Measurements from ENCODE around the gene KIAA1958. TPM values are rescaled to one million over a fixed set of nuclear protein-coding genes. Genes with fewer than 3 reads are reported as not detected.

The KIAA1958 gene
- total and polyA plus RNA-seq, 2 donors from 2014 or later = 2.6 to 15.3 TPM

DNA sequence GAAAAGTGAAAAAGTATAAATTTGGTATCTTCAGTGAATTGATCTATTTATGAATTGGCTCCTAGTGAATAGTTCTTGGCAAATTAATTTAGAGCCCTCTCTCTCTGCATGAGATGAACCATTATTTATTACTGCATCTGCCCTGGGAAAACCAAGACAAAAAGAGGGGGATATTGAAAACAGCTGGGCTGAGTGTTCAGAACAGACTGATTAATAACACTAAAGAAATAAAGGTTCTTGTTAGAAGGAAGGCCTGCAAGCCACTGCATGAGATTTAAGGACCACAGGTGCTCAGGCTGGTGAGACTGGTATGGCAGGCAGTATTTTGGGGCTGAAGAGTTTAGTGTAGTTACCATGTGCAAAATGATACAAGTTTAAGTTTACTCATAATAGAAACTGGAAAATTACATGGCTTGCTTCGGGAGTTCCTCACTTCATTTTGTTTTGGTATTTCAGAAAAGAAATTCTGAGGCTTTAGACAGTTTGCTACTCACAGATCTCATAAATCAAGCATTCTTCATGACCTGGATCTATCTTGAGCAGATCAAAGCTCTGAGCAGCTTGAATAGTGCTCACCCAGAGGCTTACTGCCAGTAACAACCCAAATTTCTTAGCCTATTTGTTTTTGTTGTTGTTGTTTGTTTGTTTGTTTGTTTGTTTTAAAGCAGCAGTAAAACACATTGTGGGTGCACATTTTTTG lies 56.1 kb downstream of the KIAA1958 start:
- Histone ChIP-seq H3K27ac (ENCODE audit: low read depth in 2 of 2, low read length in 2 of 2) (no peak overlapping the region), H3K9ac (ENCODE audit: low read length in 3 of 3) (no peak overlapping the region), H3K4me1 (ENCODE audit: control insufficient read depth in 2 of 3, insufficient read depth in 2 of 3, low read depth in 1 of 3, low read length in 3 of 3) (peaks cover 0 to 13% (median 0%) of the 10 kb centered on the region in 3 donors), H3K36me3 (ENCODE audit: control insufficient read depth in 2 of 3, insufficient read depth in 3 of 3, low read length in 3 of 3) (no peaks in the 10 kb centered on the region), H3K27me3 (ENCODE audit: control insufficient read depth, insufficient read depth, low read length) (no peaks in the 10 kb centered on the region), H3K4me3 (ENCODE audit: low read length in 3 of 3) (no peak overlapping the region), H3K9me3 (ENCODE audit: control insufficient read depth in 2 of 3, insufficient read depth in 1 of 3, low read length in 3 of 3) (no peaks in the 10 kb centered on the region)
- intact Hi-C loops (cut with DNase I) = no loop called here
- DNase-seq (no peak), FAIRE-seq (no peak)
- TF ChIP-seq, protein P1, sequence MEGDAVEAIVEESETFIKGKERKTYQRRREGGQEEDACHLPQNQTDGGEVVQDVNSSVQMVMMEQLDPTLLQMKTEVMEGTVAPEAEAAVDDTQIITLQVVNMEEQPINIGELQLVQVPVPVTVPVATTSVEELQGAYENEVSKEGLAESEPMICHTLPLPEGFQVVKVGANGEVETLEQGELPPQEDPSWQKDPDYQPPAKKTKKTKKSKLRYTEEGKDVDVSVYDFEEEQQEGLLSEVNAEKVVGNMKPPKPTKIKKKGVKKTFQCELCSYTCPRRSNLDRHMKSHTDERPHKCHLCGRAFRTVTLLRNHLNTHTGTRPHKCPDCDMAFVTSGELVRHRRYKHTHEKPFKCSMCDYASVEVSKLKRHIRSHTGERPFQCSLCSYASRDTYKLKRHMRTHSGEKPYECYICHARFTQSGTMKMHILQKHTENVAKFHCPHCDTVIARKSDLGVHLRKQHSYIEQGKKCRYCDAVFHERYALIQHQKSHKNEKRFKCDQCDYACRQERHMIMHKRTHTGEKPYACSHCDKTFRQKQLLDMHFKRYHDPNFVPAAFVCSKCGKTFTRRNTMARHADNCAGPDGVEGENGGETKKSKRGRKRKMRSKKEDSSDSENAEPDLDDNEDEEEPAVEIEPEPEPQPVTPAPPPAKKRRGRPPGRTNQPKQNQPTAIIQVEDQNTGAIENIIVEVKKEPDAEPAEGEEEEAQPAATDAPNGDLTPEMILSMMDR (IDR thresholded peaks at IDR 0.05; ENCODE audit: borderline replicate concordance, extremely low read depth, insufficient read depth) = no peak

DNA sequence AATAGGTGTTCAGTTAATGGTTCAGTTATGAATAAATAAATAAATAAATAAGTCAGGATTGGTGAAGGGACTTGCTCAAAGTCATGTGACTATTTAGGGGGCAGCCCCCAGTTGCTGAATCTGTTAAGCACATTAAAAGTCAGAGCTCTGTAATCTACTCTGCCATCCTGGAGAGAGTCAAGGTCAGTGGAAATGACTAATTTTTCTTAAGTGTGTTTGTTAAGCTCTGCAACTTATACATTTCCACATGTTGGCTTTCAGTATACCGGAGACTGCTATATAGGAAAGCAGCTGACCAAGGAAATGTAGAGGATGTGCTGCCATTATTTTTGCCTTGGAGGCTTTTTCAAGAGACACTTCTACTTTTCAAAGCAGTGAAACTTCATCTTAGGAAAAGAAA lies 57.9 kb downstream of the KIAA1958 start:
- DNase-seq = no peak
- TF ChIP-seq, protein P1 (IDR thresholded peaks at IDR 0.05; ENCODE audit: borderline replicate concordance, extremely low read depth, insufficient read depth) = no peak
- FAIRE-seq = no peak
- Histone ChIP-seq H3K9me3 (ENCODE audit: control insufficient read depth in 2 of 3, insufficient read depth in 1 of 3, low read length in 3 of 3) (no peaks in the 10 kb centered on the region), H3K4me1 (ENCODE audit: control insufficient read depth in 2 of 3, insufficient read depth in 2 of 3, low read depth in 1 of 3, low read length in 3 of 3) (peaks cover 0 to 16% (median 2%) of the 10 kb centered on the region in 3 donors), H3K36me3 (ENCODE audit: control insufficient read depth in 2 of 3, insufficient read depth in 3 of 3, low read length in 3 of 3) (no peaks in the 10 kb centered on the region), H3K27ac (ENCODE audit: low read depth in 2 of 2, low read length in 2 of 2) (no peak overlapping the region), H3K4me3 (ENCODE audit: low read length in 3 of 3) (no peak overlapping the region), H3K27me3 (ENCODE audit: control insufficient read depth, insufficient read depth, low read length) (no peaks in the 10 kb centered on the region), H3K9ac (ENCODE audit: low read length in 3 of 3) (no peak overlapping the region)
- intact Hi-C loops (cut with DNase I) = no loop called here

DNA sequence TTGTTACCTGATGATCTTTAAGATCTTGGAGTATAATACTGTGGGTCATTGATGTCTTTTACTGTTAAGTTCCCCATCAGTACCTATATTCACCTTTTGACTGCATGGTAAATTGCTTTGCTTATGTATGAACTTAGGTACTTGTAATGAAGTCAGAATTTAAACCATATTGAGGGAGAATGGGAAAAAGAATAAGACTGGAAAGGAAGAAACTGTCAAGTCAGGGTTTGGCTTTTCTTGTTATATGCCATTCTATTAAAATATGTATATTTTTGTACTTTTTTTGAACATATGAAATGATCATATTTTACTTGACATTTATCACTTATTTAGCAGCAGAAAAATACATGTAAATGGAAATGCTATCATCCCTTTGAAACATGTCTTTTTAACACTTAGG lies 58.6 kb downstream of the KIAA1958 start:
- intact Hi-C loops (cut with DNase I) = no loop called here
- FAIRE-seq (no peak), DNase-seq (no peak)
- Histone ChIP-seq H3K36me3 (ENCODE audit: control insufficient read depth in 2 of 3, insufficient read depth in 3 of 3, low read length in 3 of 3) (no peaks in the 10 kb centered on the region), H3K27me3 (ENCODE audit: control insufficient read depth, insufficient read depth, low read length) (no peaks in the 10 kb centered on the region), H3K4me3 (ENCODE audit: low read length in 3 of 3) (no peak overlapping the region), H3K4me1 (ENCODE audit: control insufficient read depth in 2 of 3, insufficient read depth in 2 of 3, low read depth in 1 of 3, low read length in 3 of 3) (peaks cover 0 to 23% (median 6%) of the 10 kb centered on the region in 3 donors), H3K9me3 (ENCODE audit: control insufficient read depth in 2 of 3, insufficient read depth in 1 of 3, low read length in 3 of 3) (no peaks in the 10 kb centered on the region), H3K9ac (ENCODE audit: low read length in 3 of 3) (no peak overlapping the region), H3K27ac (ENCODE audit: low read depth in 2 of 2, low read length in 2 of 2) (no peak overlapping the region)
- TF ChIP-seq, protein P1 (IDR thresholded peaks at IDR 0.05; ENCODE audit: borderline replicate concordance, extremely low read depth, insufficient read depth) = no peak
